Stimulated activated CD8-positive, alpha-beta memory T cell treated with anti-CD3 and anti-CD28 coated beads, Interleukin-7, amount 100 ng/mL, for 4 hours (primary cell): ENCODE data around the gene ATP2B2.

Experiments
- DNase-seq, 2 donors: peaks; one replicate each; pipeline ENCODE4 v3.0.0-alpha.2; 2020; ENCODE audit warnings: low read depth in 2 of 2

Gene ATP2B2

GRCh38 chr3:10401990-10402761 lies 103.2 kb downstream of the ATP2B2 start:
- DNase-seq: no peak

- no peak for DNase-seq
These were observed 104.5 kb downstream of the ATP2B2 start for GRCh38 chr3:10400749-10401495.

GRCh38 chr3:10400050-10400748 lies 105.2 kb downstream of the ATP2B2 start:
- no peak for DNase-seq

- no peak for DNase-seq
These were observed 105.8 kb downstream of the ATP2B2 start for GRCh38 chr3:10399634-10400033.

- DNase-seq: no peak
These were observed 107.0 kb downstream of the ATP2B2 start for GRCh38 chr3:10398341-10398740.

- no peak for DNase-seq
These were observed 107.5 kb downstream of the ATP2B2 start for GRCh38 chr3:10397879-10398278.

GRCh38 chr3:10396931-10397330 lies 108.5 kb downstream of the ATP2B2 start:
- DNase-seq: no peak

GRCh38 chr3:10396083-10396482 lies 109.3 kb downstream of the ATP2B2 start:
- no peak for DNase-seq

- DNase-seq: no peak
These were observed 109.7 kb downstream of the ATP2B2 start for GRCh38 chr3:10395671-10396070.

GRCh38 chr3:10395196-10395595 lies 110.2 kb downstream of the ATP2B2 start:
- no peak for DNase-seq

- no peak for DNase-seq
These were observed 110.8 kb downstream of the ATP2B2 start for GRCh38 chr3:10394491-10395025.

GRCh38 chr3:10393514-10393913 lies 111.9 kb downstream of the ATP2B2 start:
- DNase-seq: no peak

GRCh38 chr3:10392906-10393461 lies 112.4 kb downstream of the ATP2B2 start:
- DNase-seq: no peak

GRCh38 chr3:10392244-10392643 lies 113.1 kb downstream of the ATP2B2 start:
- DNase-seq: no peak

GRCh38 chr3:10391391-10391790 lies 114.0 kb downstream of the ATP2B2 start:
- no peak for DNase-seq

- no peak for DNase-seq
These were observed 114.6 kb downstream of the ATP2B2 start for GRCh38 chr3:10390641-10391373.

GRCh38 chr3:10389995-10390394 lies 115.4 kb downstream of the ATP2B2 start:
- DNase-seq: no peak

- DNase-seq: no peak
These were observed 116.0 kb downstream of the ATP2B2 start for GRCh38 chr3:10389339-10389738.

- no peak for DNase-seq
These were observed 117.3 kb downstream of the ATP2B2 start for GRCh38 chr3:10387881-10388609.

GRCh38 chr3:10386121-10386520 lies 119.3 kb downstream of the ATP2B2 start:
- no peak for DNase-seq
